Endodermal cell (in vitro differentiated cells): Measurements from ENCODE around the gene OSBPL6. TPM values are rescaled to one million over a fixed set of nuclear protein-coding genes. Genes with fewer than 3 reads are reported as not detected.

ENCODE experiments used
- DNase-seq: peaks from one replicate; pipeline ENCODE4 v3.0.0-alpha.2; 2017
- H3K27ac ChIP-seq: 2 replicates; pipeline ENCODE4 v1.5.1; 2013; ENCODE audit warnings: mild to moderate bottlenecking, low read depth, low read length, moderate library complexity
- H3K27me3 ChIP-seq: 2 replicates; pipeline ENCODE4 v1.6.1; 2013; ENCODE audit warnings: mild to moderate bottlenecking, low read length, moderate library complexity; ENCODE audit not compliant: insufficient read depth, control insufficient read depth, poor library complexity, severe bottlenecking
- H3K36me3 ChIP-seq: 2 replicates; pipeline ENCODE4 v1.7.0; 2013; ENCODE audit warnings: mild to moderate bottlenecking, low read length, moderate library complexity; ENCODE audit not compliant: control insufficient read depth, insufficient read depth
- H3K4me1 ChIP-seq: one replicate; pipeline ENCODE4 v1.7.0; 2013; ENCODE audit warnings: low read length; ENCODE audit not compliant: control insufficient read depth, insufficient read depth
- H3K4me3 ChIP-seq: 2 replicates; pipeline ENCODE4 v1.5.1; 2013; ENCODE audit warnings: mild to moderate bottlenecking, low read length, moderate library complexity
- H3K9ac ChIP-seq: 2 replicates; pipeline ENCODE4 v1.6.1; 2013; ENCODE audit warnings: mild to moderate bottlenecking, low read length, moderate library complexity; ENCODE audit not compliant: poor library complexity, severe bottlenecking; ENCODE audit errors: extremely low read depth
- H3K9me3 ChIP-seq: 2 replicates; pipeline ENCODE4 v1.6.1; 2013; ENCODE audit warnings: mild to moderate bottlenecking, low read length, moderate library complexity; ENCODE audit not compliant: control insufficient read depth
- H3K27ac Mint-ChIP-seq: 2 replicates; pipeline ENCODE4 v1.8.0; 2020; ENCODE audit warnings: mixed read lengths
- H3K27me3 Mint-ChIP-seq: 2 replicates; pipeline ENCODE4 v1.8.0; 2021; ENCODE audit warnings: mild to moderate bottlenecking, mixed read lengths; ENCODE audit not compliant: insufficient read depth
- H3K36me3 Mint-ChIP-seq: 2 replicates; pipeline ENCODE4 v1.8.0; 2020; ENCODE audit warnings: low read depth, mixed read lengths
- H3K4me1 Mint-ChIP-seq: 2 replicates; pipeline ENCODE4 v1.8.0; 2020; ENCODE audit warnings: mixed read lengths
- H3K4me3 Mint-ChIP-seq: 2 replicates; pipeline ENCODE4 v1.8.0; 2020; ENCODE audit warnings: mild to moderate bottlenecking, moderate library complexity, mixed read lengths
- H3K9me3 Mint-ChIP-seq: 2 replicates; pipeline ENCODE4 v1.8.0; 2020; ENCODE audit warnings: mild to moderate bottlenecking, mixed read lengths
- CTCF ChIP-seq: fragments of 200-600 bp; sonication (generic); conservative IDR thresholded peaks from 2 replicates; pipeline ENCODE4 v1.5.0; 2021; ENCODE audit warnings: antibody characterized with exemption, mild to moderate bottlenecking
- WGBS, 2 experiments: methylation state at CpG; one replicate each; pipeline versions ENCODE4 v1.1.5 to v1.1.7; 2013; ENCODE audit warnings: missing lambda C conversion rate in 2 of 2, mixed read lengths in 1 of 2; ENCODE audit not compliant: insufficient coverage in 1 of 2, insufficient read length in 1 of 2; 5-methylcytosine and 5-hydroxymethylcytosine counted together
- total RNA-seq, 2 donors: library from RNA; stranded (reverse); fragmentation: NEBNext Ultra II Directional in 1 of 2; extraction: Animal tissue kit (Norgen Biotek cat#: 25700) in 1 of 2; gene quantifications; 2 replicates in 1 of 2; 3 replicates in 1 of 2; pipeline ENCODE4 v1.2.1, GENCODE V29; 2021

OSBPL6 gene
- total RNA-seq, 2 donors from 2014 or later = 3.4 to 3.6 TPM

GRCh38 chr2:178383718-178384117, 189.4 kb downstream of the OSBPL6 start:
- H3K27ac Mint-ChIP-seq = no peak overlapping the region
- H3K36me3 ChIP-seq = peaks cover 11% of the 10 kb centered on the region
- TF ChIP-seq CTCF = no peak
- H3K27me3 ChIP-seq = no peaks in the 10 kb centered on the region
- H3K4me3 ChIP-seq = no peak overlapping the region
- WGBS, 2 experiments = 94 to 96% methylated on average over 5 of the region's 5 CpGs
- no peaks in the 10 kb centered on the region for H3K9me3 ChIP-seq
- no peaks in the 10 kb centered on the region for H3K4me1 ChIP-seq
- peaks cover 16% of the 10 kb centered on the region for H3K4me1 Mint-ChIP-seq
- no peaks in the 10 kb centered on the region for H3K36me3 Mint-ChIP-seq
- no peak overlapping the region for H3K9ac ChIP-seq
- no peaks in the 10 kb centered on the region for H3K27me3 Mint-ChIP-seq
- H3K9me3 Mint-ChIP-seq = no peaks in the 10 kb centered on the region
- H3K4me3 Mint-ChIP-seq = no peak overlapping the region
- DNase-seq = no peak
- H3K27ac ChIP-seq = no peak overlapping the region

- peaks cover 16% of the 10 kb centered on the region for H3K4me1 Mint-ChIP-seq
- 91% methylated on average over 4 of the region's 4 CpGs; no CpG with 5 or more reads in 1 of the 2 experiments for WGBS, 2 experiments
- no peak overlapping the region for H3K27ac Mint-ChIP-seq
Observed at GRCh38 chr2:178385595-178386148, 191.4 kb downstream of the OSBPL6 start.

GRCh38 chr2:178386986-178387597, 192.8 kb downstream of the OSBPL6 start:
- DNase-seq = no peak
- H3K27ac Mint-ChIP-seq = no peak overlapping the region
- H3K4me1 ChIP-seq = no peaks in the 10 kb centered on the region
- 67 to 94% methylated on average over 1 of the region's 1 CpG for WGBS, 2 experiments
- peaks cover 16% of the 10 kb centered on the region for H3K4me1 Mint-ChIP-seq
- H3K9ac ChIP-seq = no peak overlapping the region
- no peaks in the 10 kb centered on the region for H3K9me3 ChIP-seq
- H3K27ac ChIP-seq = no peak overlapping the region
- no peak overlapping the region for H3K4me3 Mint-ChIP-seq
- H3K36me3 Mint-ChIP-seq = no peaks in the 10 kb centered on the region
- H3K27me3 Mint-ChIP-seq = no peaks in the 10 kb centered on the region
- peaks cover 19% of the 10 kb centered on the region for H3K36me3 ChIP-seq
- H3K4me3 ChIP-seq = no peak overlapping the region
- H3K9me3 Mint-ChIP-seq = no peaks in the 10 kb centered on the region
- no peaks in the 10 kb centered on the region for H3K27me3 ChIP-seq
- TF ChIP-seq CTCF = no peak

More at GRCh38 chr2:178385595-178386148, 191.4 kb downstream of the OSBPL6 start:
- no peak for DNase-seq
- no peaks in the 10 kb centered on the region for H3K4me1 ChIP-seq
- H3K36me3 ChIP-seq = peaks cover 19% of the 10 kb centered on the region
- no peaks in the 10 kb centered on the region for H3K36me3 Mint-ChIP-seq
- H3K27me3 Mint-ChIP-seq = no peaks in the 10 kb centered on the region
- no peaks in the 10 kb centered on the region for H3K27me3 ChIP-seq
- no peak for TF ChIP-seq CTCF
- no peak overlapping the region for H3K4me3 Mint-ChIP-seq
- no peaks in the 10 kb centered on the region for H3K9me3 ChIP-seq
- H3K9ac ChIP-seq = no peak overlapping the region
- no peaks in the 10 kb centered on the region for H3K9me3 Mint-ChIP-seq
- no peak overlapping the region for H3K4me3 ChIP-seq
- no peak overlapping the region for H3K27ac ChIP-seq
